Activated CD4-positive, alpha-beta T cell treated with anti-CD3 and anti-CD28 coated beads, Interleukin-2, amount 50 U/mL, for 4 hours (primary cell): ENCODE results near the gene TBPL1.
"Not testable (repeated sequence)": the region's sequence is repeated elsewhere in the genome, so short reads cannot be mapped to it uniquely, and the experiment has no call there.

Experiments
- DNase-seq, 2 experiments: peaks; one replicate each; pipeline ENCODE4 v3.0.0-alpha.2; 2020

TBPL1 gene

DNA sequence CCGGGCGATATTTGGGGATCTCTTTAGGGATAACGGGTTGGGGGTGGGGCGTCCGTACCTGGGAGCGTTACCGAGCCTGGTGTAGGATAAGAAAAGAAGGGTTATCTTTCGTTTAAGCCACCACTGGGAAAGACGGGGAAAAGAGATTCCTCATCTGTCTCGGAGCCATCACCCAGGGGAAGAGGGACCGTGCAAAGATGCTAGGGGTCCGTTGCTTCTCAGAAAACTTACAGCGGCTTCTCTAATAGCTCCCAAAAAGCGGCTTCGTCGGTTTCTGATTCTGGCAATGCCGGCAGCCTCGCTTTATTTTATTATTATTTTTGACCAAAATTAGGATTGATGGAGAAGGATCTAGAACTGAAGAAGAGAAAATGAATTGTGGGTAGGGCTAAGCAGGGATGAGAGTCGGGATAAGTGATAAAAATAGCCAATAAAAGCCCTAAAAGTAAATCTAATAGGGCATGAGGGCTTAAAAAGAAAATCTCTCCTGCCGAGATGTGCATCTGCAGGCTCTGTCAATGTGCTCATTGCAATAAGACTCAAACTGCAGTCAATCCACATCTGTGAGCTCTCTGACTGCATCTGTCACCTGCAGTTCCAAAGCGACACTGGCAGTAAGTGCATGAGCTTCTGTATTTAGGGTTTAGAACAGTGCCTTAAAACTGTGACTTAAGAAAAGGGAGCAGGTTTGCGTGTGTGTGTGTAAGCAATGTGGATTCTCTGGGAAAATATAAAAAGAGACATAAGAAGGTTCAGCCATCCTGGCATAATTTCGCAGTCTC, 801 bp downstream of the TBPL1 start:
- DNase-seq, result no peak

DNA sequence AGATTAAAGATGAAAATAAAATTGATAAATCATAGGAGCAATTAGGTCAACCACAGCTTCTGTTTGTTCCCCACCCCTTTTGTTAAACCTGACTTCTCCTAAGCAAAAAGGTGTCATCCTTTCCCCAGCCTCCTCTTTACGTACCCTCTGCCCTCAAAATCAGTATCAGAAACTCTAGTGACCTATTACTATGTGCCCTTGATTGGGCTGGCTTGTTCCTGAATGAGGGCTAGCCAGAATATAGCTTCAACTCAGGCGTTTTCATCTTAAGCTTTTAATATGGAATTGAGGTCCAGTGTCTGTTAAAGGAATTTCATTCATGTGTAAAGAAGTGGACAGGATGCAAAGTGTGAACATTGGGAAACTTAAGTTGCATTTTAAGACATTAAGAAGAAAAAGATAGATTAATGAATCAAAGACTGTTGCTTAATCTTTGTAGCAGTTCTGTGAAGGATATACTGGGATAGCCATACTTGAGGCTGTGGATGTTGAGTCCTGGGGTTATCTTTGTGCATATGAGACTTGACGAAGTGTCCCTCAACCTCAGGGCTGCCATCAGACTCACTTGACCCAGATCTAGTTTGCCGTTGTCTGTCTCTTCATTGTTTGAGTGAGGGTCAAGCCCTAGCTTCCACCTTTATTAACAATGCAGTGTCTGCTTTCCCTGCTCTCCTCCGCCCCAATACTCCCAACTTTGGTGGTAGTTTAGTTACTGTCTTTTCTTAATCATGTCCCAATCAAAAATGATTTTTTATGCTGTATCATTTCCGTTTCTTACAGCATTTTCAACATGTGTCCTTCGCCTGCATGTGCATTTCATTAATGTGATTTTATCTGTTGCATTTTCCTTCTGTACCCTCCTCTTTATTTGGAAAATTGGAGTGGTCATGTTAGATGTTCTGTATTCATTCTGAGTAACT, 1.9 kb downstream of the TBPL1 start:
- no peak for DNase-seq

DNA sequence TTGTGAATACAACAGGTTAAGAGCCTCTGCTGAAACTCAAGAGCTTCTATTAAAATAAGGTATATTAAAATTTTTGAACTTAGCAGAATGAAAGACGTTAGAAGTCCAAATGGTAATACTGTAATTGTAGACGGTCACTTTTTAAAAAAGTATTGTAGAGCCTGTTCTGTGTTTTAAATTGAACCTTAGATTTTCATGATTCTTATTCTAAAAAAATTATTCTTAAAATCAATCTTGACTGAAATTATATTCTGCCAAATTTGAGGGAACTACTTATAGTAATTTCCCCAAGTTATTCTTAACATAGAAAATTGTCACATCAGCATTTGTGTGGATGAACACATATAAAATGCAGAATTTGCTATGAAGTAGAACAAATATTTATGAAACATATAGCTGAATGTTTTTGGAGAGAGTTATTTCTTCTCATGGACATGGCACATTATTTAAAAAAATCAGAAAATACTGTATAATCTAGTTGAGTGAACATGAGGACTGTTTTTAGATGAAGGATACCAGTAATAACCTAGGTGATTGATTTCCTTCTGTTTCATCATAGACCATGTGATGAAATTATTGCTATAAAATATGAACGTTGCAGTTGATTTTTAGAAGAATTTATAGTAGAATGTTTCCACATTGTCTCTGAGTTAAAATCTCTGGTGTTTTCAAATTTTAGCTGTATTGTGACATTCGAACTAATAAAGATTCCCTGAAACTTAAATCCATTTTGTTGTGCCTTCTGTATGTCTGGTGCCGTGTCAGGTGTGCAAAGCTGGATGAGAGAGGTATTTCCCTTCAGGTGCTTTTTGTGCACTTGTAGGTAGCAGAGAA, 2.8 kb downstream of the TBPL1 start:
- DNase-seq, result no peak

DNA sequence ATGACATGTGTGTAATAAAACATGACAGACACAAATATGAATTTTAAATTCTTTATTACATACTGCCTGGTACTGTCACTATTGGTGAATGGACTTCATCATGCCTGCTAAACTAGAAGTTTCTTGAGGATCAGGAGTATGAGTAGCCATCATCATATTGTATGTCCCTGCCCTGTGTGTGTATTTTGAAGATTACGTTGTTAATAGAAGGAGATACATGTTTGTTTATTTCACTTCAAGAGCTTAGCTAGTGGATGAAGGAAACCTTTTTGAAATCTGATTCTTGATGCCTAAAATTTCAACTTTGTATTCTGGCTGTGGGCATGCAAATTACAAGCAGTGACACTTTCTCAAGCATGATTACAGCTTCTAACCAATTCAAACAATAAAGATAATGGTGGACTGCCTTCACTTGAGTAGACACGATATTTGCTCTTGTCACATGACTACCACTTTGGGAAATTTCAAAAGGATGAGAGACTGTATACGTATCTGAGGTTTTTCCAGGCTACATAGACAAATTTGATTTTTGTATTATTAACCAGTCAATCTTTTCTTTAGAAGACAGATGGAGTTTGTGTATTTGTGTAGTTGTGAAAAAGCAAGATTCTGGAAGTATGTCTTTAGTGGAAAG, 3.5 kb downstream of the TBPL1 start:
- no peak for DNase-seq

DNA sequence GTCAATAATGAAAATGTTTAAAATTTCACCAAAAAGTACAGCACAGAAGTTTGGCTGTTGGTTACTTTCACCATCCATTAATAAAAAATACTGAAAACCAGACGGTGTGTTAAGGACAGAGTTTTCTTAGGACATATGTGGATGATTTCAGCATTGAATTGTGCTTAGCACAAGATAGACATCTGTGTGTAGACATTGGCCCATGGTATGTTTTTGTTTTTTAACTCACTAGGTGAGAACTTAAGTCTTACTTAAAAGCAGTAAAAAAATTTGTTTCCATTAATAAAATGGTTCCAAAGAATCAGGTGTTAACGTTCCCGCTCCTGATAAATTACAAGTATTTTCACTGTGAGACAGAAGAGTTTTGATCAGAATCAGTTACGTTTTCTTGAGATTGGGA, 4.2 kb downstream of the TBPL1 start:
- DNase-seq, result no peak

DNA sequence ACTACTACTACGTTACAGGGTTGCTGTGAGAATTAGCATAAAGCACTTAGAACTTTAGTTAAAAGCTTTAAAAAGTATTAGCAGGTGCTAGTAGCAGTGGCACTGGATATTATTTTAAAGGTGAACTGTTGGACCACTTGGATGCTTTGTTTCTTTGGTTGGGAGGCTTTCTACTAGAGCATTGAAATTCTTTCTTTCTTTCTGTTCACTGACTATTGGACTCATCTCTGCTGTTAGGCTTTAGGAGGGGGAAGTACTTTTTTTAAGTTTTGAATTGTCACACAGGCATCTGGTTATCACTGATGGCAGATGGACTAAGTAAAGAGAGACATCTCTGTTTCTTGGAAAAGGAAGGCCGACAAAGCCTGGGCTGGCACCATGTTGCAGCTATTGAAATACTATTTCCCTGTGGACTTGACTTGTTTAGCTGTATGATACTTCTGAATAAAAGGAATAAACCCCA, 4.8 kb downstream of the TBPL1 start:
- no peak for DNase-seq

DNA sequence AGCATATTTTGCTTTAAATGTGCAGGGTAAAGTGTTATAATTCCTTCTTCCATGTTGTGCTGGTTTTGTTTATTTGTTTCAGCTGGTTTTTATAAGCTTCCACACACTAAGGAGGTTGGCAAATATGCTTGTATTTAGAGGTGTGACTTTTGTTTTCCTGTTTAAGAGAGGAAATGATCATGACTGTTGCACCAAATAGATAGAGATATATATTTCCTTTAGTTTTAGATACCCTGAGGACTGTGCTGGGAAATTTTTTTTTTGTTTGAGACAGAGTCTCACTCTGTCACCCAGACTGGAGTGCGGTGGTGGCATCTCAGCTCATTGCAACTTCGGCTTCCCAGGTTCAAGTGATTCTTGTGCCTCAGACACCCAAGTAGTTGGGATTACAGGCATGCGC, 5.8 kb downstream of the TBPL1 start:
- no peak for DNase-seq

DNA sequence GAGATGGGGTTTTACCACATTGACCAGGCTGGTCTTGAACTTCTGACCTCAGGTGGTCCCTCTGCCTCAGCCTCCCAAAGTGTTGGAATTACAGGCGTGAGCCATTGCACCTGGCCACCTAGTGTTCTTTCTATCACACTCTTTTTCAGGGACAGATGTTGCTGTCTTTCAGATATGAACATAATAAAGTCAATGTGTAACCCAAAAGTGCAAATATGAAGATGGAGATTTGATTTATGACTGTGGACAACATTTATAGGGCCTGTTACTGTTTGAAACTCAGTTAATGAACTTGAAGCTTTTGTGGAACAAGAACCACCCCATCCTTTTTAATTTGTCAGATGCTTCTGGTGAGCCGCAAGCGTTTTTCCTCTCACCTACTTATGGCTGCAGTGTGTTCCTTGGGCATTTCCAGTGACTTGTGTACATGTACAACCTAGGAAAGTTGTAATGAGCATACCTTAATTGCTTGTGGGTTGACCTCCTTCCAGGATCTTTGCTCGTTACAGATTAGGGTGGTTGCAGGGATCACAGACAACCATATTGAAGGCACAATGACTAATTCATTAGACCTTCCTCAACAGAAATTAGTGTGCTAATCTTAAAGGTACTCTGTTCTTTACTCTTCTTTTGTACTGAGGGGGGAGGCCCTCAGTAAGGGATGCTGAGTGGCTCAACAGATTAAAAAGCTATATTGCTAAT, 6.8 kb downstream of the TBPL1 start:
- no peak for DNase-seq

DNA sequence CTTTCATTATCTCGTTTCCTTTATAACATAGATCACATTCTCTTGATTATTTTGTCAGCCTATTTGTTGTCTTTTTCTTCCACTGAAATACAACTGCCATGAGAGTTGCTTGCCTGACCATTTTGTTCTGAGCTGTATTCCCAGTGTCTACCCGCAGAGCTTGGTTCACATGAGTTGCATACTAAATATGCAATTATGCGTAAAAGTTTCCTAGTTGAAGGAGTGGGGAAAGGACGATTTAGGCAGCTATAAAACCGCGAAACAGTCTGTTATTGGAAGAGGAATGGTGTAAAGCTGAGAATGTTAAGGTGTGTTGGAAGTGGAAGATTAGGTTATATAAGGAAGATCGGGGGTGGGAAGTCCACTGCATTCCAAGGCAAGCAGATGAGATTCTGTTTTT, 8.8 kb downstream of the TBPL1 start:
- no peak for DNase-seq

DNA sequence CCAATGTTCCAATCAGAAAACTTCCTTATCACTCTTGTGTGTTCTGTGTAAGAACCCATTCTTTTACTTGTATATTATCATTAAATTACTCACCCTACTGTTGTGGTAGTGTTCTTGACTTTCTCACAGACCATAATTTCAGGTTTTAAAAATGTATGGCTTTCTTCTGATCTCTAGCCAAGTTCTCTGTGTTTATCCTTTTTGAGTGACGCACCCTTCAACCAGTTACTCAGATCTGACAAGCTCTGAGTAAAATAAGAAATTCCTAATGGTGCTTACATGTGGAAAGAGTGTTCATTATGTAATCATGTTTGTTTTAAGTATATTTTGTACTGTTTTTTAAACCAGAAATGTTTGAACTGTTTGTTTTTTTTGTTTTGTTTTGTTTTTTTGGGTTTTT, 11.0 kb downstream of the TBPL1 start:
- DNase-seq, result no peak

DNA sequence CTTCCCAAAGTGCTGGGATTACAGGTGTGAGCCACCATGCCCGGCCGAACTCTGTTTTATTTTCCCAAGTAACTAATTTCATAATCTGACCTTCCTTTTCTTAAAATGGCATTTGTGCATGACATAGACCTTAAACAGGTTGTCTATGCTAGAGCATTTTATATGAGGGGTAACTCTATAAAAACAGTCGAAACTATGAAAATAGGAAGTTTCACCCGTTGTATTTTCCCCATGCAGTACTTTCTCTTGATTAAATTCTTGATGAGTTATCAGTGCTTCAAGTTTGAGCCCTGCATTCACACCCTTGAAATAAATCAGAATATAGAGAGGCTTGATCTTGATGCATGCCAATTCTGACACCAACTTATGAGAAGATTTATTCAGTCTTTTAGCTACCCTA, 11.7 kb downstream of the TBPL1 start:
- no peak for DNase-seq

DNA sequence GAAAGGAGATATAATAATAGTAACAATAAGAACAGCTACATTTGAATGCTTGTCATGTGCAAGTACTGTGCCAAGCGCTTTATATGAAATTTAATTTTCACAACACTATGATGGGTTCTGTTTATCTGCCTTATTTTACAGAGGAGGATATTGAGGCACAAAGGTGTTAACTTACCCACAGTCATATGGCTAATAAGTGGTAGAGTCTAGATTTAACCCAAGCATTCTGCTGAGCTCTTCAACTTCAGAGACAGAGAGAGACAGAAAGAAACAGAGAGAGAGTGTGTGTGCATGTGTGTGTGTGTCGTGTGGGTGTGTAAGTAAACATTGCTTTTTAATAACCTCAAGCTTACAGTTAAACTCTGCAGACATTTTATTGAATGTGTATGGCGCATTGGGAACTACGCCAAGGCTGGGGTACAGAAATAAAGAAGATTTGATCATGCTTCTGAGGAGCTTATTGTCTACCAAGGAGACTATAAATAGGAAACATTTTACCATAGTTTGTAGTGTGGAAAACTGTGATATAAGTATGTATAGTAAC, 12.9 kb downstream of the TBPL1 start:
- DNase-seq, result no peak

DNA sequence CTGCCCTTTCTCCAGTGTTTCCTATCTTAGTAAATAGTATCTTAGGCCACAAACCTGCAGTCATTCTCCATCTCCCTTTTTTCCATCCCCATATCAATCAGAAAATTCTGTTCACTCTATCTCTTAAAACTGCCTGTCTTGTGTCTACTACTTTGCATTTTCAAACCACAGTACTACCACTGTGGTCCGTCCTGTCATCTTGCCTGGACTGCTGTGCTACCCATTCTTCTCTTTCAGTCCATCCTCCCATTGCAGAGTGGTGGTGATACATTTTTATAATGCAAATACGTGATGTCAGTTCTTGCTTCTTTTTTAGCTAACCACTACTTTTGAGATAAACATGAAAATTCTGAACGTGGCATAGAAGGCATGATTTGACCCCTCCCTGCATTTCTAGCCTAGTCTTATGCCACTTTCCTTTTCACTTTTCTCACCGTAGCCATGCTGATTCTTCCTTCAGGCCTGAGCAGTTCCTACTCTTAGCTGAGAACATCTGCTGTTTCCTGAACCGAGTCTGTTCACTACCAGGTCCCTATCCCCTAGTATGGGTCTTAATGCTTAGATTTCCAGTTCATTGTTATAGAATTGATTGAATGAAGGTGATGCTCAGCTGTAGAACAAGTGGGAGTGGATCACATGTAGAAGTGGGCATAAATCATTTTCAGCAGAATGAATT, 13.8 kb downstream of the TBPL1 start:
- no peak for DNase-seq

DNA sequence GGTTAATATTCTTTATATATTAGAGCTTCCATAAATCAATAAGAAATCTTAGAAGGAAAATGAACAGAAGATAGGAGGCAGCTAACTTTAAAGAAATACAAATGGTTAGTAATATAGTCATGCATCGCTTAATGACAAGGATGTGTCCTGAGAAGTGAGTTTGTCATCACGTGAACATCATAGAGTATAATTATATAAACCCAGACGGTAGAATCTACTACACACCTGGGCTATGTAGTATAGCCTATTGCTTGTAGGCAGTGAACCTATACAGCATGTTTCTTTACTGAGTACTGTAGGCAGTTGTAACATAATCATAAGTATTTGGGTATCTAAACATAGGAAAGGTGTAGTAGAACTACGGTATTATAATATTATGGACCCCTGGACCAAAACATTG, 14.3 kb downstream of the TBPL1 start:
- DNase-seq, result no peak

DNA sequence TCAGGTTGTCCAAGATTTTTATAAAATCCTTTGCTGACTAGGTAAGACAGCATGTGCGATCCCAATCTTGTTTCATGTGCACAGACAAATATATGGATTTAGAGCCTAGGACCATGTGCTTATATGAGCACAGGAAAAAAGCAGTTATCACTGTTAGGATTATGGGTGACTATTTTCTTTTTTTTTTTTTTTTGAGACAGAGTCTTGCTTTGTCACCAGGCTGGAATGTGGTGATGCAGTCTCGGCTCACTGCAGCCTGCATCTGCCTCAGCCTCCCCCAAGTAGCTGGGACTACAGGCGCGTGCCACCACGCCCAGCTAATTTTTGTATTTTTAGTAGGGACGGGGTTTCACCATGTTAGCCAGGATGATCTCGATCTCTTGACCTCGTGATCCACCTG, 14.8 kb downstream of the TBPL1 start:
- DNase-seq, result not testable (repeated sequence)

DNA sequence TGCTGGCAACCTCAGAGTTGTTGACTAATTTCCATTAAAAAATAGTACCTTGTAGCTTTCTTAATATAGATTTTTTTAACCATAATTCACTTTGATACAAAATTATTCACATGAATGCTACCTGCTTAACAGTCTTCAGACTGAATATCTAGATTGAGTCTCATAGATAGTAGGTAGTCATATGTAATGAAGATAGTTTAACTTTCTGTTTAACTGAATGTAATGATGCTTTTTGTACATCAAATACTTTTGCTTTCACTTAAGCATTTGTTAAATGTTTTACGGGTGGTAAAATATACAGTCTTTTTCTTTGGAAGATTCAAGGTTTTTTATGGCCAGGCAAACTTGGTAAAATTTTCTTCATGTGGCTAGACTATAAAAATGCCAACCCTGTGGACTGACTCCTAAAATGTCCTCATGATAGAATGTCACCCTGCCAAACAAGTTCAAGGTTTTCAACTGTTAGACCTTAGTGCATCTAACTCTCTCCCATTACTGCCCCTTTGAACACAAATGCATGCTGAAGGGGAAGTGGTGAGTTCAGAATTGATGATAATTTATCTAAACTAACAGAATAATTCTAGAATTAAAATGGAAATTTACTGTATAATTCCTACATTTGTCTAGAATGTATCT, 16.4 kb downstream of the TBPL1 start:
- no peak for DNase-seq

DNA sequence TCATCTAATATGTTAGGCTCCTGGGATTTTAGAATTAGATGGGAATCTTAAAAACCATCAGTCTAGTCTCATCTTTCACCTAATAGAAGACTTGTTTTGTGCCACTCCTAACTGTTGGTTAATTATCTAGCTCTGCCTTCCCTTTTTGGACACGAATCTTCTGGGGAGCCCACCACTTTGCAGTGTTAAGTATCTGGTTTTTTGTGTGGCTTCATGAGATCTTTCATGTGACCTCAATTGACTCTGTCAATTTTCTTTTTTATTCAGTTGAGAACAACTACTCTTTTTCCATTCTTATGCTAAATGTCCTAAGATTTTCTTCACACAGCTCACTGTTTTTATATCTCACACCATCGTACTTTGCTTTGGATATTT, 16.9 kb downstream of the TBPL1 start:
- no peak for DNase-seq

DNA sequence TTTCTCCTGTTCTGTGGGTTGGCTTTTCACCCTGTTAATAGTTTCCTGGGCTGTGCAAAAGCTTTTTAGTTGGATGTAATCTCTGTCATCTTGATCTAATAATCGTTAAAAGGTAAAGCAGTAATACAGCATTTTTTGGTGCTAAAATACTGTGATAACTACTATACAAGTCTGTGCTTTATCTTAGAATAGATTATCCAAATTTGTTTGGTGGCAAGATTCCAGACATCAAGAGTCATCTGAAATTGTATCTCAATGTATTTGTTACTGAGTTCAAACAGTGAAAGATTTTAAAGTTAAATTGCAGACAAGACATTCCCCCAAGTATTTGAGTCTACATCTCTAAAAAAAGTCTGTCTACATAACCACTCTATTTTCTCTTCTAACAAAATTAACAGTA, 18.8 kb downstream of the TBPL1 start:
- DNase-seq, result no peak

DNA sequence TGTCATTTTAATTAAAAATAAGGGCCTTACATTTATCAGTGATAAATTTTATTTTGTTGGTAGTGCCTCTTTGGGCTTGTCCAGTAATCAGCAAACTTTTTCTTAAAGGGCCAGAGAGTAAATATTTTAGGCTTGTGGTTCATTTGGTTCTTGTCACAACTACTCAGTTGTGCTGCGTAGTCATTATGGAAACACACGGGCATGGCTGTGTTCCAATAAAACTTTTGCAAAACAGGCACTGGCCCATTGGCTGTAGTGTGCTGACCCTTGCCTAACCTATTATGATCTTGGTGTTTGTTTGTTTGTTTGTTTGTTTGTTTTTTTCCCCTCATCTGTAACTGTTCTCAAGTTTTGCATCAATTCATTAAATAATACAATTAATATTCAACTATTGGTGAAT, 19.4 kb downstream of the TBPL1 start:
- DNase-seq, result no peak

DNA sequence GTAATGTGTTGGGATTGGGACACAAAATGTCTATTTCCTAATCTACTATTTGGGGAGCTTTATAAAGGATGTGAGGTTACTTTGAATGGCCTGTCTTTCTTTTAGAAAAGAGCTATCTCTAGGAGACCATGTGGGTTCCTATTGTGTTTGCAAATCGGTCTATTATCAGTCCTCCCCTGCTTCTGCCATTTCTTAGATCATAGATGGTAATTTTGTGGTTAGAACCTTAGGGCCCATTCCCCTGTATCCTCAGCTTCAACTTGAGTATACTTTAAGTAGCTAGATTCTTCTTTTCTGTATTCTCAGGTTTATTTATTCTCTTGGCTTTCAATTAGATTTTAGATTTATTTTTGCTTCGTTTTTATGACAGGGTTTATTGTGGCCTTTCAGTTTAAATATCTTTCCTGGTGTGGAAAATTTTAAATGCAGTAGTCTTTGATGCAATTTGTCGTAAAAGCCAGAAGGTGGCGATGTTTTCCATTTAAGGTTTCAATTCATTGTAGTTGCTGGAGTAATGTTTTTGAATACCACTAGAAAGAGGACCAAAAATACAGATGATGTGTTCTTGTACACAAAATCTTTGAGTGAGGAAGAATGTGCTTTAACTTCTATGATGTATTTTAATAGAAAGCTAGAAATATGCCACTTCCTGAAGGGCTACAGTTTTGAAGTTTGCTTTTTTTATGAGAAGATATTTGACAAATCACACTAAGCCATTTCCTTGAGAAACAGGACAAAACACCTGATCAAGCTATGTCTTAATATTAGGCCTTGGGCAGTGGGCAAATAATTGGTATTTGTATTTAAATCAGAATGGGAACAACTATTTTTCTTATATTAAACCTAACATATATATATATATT, 20.3 kb downstream of the TBPL1 start:
- no peak for DNase-seq
